Neural cell (in vitro differentiated cells): ENCODE measurements around the gene SMAD1.

Experiments used
- EP300 ChIP-seq: fragments of 450-650 bp; conservative IDR thresholded peaks from 2 replicates; pipeline ENCODE4 v1.6.1; 2014; ENCODE audit warnings: antibody characterized with exemption, mild to moderate bottlenecking, moderate library complexity; ENCODE audit not compliant: poor library complexity, severe bottlenecking
- TAF1 ChIP-seq: IDR thresholded peaks from 2 replicates; pipeline ENCODE4 v1.6.1; 2012; ENCODE audit warnings: low read depth
- TF ChIP-seq, protein P1 (sequence below): fragments of 450-650 bp; IDR thresholded peaks from 2 replicates; pipeline ENCODE4 v1.5.1; 2014; ENCODE audit warnings: antibody characterized with exemption, mild to moderate bottlenecking, moderate library complexity; ENCODE audit not compliant: poor library complexity, severe bottlenecking

- TF ChIP-seq, protein P1, sequence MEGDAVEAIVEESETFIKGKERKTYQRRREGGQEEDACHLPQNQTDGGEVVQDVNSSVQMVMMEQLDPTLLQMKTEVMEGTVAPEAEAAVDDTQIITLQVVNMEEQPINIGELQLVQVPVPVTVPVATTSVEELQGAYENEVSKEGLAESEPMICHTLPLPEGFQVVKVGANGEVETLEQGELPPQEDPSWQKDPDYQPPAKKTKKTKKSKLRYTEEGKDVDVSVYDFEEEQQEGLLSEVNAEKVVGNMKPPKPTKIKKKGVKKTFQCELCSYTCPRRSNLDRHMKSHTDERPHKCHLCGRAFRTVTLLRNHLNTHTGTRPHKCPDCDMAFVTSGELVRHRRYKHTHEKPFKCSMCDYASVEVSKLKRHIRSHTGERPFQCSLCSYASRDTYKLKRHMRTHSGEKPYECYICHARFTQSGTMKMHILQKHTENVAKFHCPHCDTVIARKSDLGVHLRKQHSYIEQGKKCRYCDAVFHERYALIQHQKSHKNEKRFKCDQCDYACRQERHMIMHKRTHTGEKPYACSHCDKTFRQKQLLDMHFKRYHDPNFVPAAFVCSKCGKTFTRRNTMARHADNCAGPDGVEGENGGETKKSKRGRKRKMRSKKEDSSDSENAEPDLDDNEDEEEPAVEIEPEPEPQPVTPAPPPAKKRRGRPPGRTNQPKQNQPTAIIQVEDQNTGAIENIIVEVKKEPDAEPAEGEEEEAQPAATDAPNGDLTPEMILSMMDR, result no peak
- TF ChIP-seq TAF1, result no peak
- no peak for TF ChIP-seq EP300
Measured at GRCh38 chr4:145533961-145534360, 52.3 kb downstream of the SMAD1 start.
